CD14-positive monocyte (primary cell): ENCODE data around the gene CNNM1. TPM values are rescaled to one million over a fixed set of nuclear protein-coding genes. Genes with fewer than 3 reads are reported as not detected.

Experiments used
- DNase-seq, 3 donors: peaks; one replicate each; pipeline ENCODE4 v3.0.0-alpha.2; 2011 to 2022
- H2AFZ ChIP-seq: 2 replicates; pipeline ENCODE4 v1.6.0; 2012; ENCODE audit warnings: mild to moderate bottlenecking, low read depth, low read length, inconsistent platforms; ENCODE audit not compliant: insufficient read depth, poor library complexity, severe bottlenecking
- H3K27ac ChIP-seq, 2 donors: 1 replicate in 1 of 2; 2 replicates in 1 of 2; pipeline ENCODE4 v1.5.1; 2012 to 2013; ENCODE audit warnings: low read length in 2 of 2, control low read depth in 1 of 2, inconsistent platforms in 1 of 2, low read depth in 1 of 2, mild to moderate bottlenecking in 1 of 2
- H3K27me3 ChIP-seq, 2 donors: one replicate each; pipeline versions ENCODE4 v1.6.0 to v1.6.1; 2011 to 2013; ENCODE audit warnings: low read length in 2 of 2; ENCODE audit not compliant: control insufficient read depth in 2 of 2, insufficient read depth in 2 of 2
- H3K36me3 ChIP-seq, 2 donors: replicated peaks in 1 of 2; 1 replicate in 1 of 2; 2 replicates in 1 of 2; pipeline versions ENCODE4 v1.5.1 to v1.6.1; 2012 to 2013; ENCODE audit warnings: low read length in 2 of 2, control low read depth in 1 of 2, inconsistent platforms in 1 of 2, mild to moderate bottlenecking in 1 of 2; ENCODE audit not compliant: insufficient read depth in 2 of 2, control insufficient read depth in 1 of 2
- H3K4me1 ChIP-seq, 2 donors: 1 replicate in 1 of 2; 2 replicates in 1 of 2; pipeline versions ENCODE4 v1.5.1 to v1.6.1; 2012 to 2013; ENCODE audit warnings: low read length in 2 of 2, control low read depth in 1 of 2, inconsistent platforms in 1 of 2, mild to moderate bottlenecking in 1 of 2, moderate library complexity in 1 of 2; ENCODE audit not compliant: insufficient read depth in 2 of 2, control insufficient read depth in 1 of 2
- H3K4me2 ChIP-seq: replicated peaks from 2 replicates; pipeline ENCODE3; 2012; ENCODE audit warnings: low read length, moderate library complexity, mild to moderate bottlenecking; ENCODE audit not compliant: poor library complexity, severe bottlenecking; ENCODE audit errors: extremely low read depth
- H3K4me3 ChIP-seq, 3 experiments: fragments of 200-600 bp in 1 of 3; sonication (generic) in 1 of 3; replicated peaks in 1 of 3; 1 replicate in 2 of 3; 2 replicates in 1 of 3; pipeline ENCODE4 v1.5.1; 2011 to 2013; ENCODE audit warnings: low read length in 3 of 3, mild to moderate bottlenecking in 3 of 3, control low read depth in 2 of 3, low read depth in 2 of 3, inconsistent platforms in 1 of 3, moderate library complexity in 1 of 3
- H3K79me2 ChIP-seq: 2 replicates; pipeline ENCODE4 v1.6.0; 2012; ENCODE audit warnings: mild to moderate bottlenecking, control low read depth, inconsistent platforms, low read length, moderate library complexity; ENCODE audit not compliant: insufficient read depth
- H3K9ac ChIP-seq: 2 replicates; pipeline ENCODE4 v1.6.0; 2017; ENCODE audit warnings: low read length, mild to moderate bottlenecking; ENCODE audit not compliant: insufficient read depth, poor library complexity, severe bottlenecking
- H3K9me3 ChIP-seq, 2 donors: replicated peaks in 1 of 2; 1 replicate in 1 of 2; 2 replicates in 1 of 2; pipeline versions ENCODE4 v1.5.1 to v1.6.1; 2012 to 2013; ENCODE audit warnings: low read length in 2 of 2, control low read depth in 1 of 2; ENCODE audit not compliant: control insufficient read depth in 1 of 2, insufficient read depth in 1 of 2
- H4K20me1 ChIP-seq: 2 replicates; pipeline ENCODE4 v1.6.0; 2012; ENCODE audit warnings: mild to moderate bottlenecking, low read length, control low read depth, moderate library complexity; ENCODE audit not compliant: insufficient read depth
- H3K27ac Mint-ChIP-seq, 7 donors: one replicate each; pipeline ENCODE4 v1.8.0; 2020; ENCODE audit warnings: mild to moderate bottlenecking in 7 of 7, mixed read lengths in 7 of 7, moderate library complexity in 6 of 7, inconsistent platforms in 2 of 7
- H3K27me3 Mint-ChIP-seq, 3 donors: one replicate each; pipeline ENCODE4 v1.8.0; 2021 to 2022; ENCODE audit warnings: low read depth in 3 of 3, mild to moderate bottlenecking in 3 of 3, mixed read lengths in 3 of 3, moderate library complexity in 3 of 3, inconsistent platforms in 1 of 3
- H3K36me3 Mint-ChIP-seq, 2 donors: one replicate each; pipeline ENCODE4 v1.8.0; 2020; ENCODE audit warnings: mixed read lengths in 2 of 2, inconsistent platforms in 1 of 2, mild to moderate bottlenecking in 1 of 2
- H3K4me1 Mint-ChIP-seq: one replicate; pipeline ENCODE4 v1.8.0; 2020; ENCODE audit warnings: mild to moderate bottlenecking, mixed read lengths
- H3K4me3 Mint-ChIP-seq, 2 donors: one replicate each; pipeline ENCODE4 v1.8.0; 2020; ENCODE audit warnings: mild to moderate bottlenecking in 2 of 2, mixed read lengths in 2 of 2, moderate library complexity in 1 of 2
- H3K9me3 Mint-ChIP-seq, 7 donors: one replicate each; pipeline ENCODE4 v1.8.0; 2020 to 2022; ENCODE audit warnings: mixed read lengths in 7 of 7, mild to moderate bottlenecking in 6 of 7, moderate library complexity in 6 of 7, inconsistent platforms in 2 of 7
- WGBS: methylation state at CpG from one replicate; pipeline ENCODE4 v1.1.5; 2013; ENCODE audit warnings: missing lambda C conversion rate; ENCODE audit not compliant: insufficient coverage; 5-methylcytosine and 5-hydroxymethylcytosine counted together
- intact Hi-C, 2 donors: fragments of 100-400 bp; cut with micrococcal nuclease; formaldehyde crosslinking; loops; one replicate each; pipeline versions ENCODE4 v1.15.0 to v1.15.1; 2023
- polyA plus RNA-seq, 3 donors: library from polyadenylated mRNA; depleted of rRNA in 1 of 3; unstranded in 2 of 3; stranded (reverse) in 1 of 3; fragments of 300-500 nt in 2 of 3; fragments of >200 nt in 1 of 3; fragmentation: Illumina TruSeq in 2 of 3; gene quantifications; 1 replicate in 2 of 3; 2 replicates in 1 of 3; pipeline ENCODE4 v1.2.3, GENCODE V29; 2012 to 2021
- TF ChIP-seq, protein P1 (sequence below): fragments of 200-600 bp; IDR thresholded peaks from one replicate; pipeline ENCODE4 v1.8.0; 2022; ENCODE audit warnings: antibody characterized with exemption, mild to moderate bottlenecking

CNNM1 gene
- polyA plus RNA-seq, 3 donors: not detected

DNA sequence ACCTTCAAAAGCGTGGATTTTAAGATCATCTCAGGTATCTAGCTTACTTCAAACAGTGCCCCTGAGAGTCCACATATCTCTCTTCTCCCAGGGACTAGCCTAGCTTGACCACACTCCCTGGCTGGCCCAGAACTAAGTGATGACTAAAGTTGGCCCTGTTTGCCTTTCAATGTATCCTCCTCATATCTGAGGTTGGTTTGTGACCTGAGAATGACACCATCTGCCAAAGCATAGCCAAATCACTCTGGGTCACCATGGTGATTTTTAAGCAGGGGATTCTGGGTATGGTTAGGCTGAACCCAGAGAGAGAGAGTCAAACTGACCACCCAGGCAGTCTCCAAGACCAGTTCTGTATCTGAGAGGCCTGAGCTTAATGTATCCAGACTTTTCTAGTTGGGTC lies 16.2 kb downstream of the CNNM1 start:
- H3K27me3 ChIP-seq: no peaks in the 10 kb centered on the region
- no peak overlapping the region for H3K4me2 ChIP-seq
- no peaks in the 10 kb centered on the region for H3K9me3 Mint-ChIP-seq

DNA sequence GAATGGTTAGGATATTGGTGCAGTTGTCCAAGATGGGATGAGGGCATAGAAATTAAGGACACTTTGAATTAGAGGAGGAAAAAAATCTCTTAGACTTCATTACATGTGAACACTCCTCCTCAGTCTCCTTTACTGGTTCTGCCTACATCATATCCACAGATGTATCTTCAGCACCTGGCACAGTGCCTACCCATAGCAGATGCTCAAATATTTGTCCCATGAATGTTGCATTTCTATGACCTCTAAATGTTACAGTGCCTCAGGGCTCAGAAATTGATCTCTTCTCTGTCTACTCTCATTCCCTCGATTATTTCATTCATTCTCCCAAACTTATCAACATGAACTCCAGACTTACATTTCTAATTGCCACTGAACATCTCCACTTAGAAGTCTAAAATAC lies 17.1 kb downstream of the CNNM1 start:
- Histone ChIP-seq H4K20me1 (no peaks in the 10 kb centered on the region), H3K27me3 (no peaks in the 10 kb centered on the region), H3K4me3 (no peak overlapping the region), H3K9ac (no peak overlapping the region), H3K9me3 (no peaks in the 10 kb centered on the region), H3K27ac (no peak overlapping the region), H3K36me3 (no peaks in the 10 kb centered on the region), H3K4me1 (no peaks in the 10 kb centered on the region), H2AFZ (no peak overlapping the region), H3K4me2 (no peak overlapping the region), H3K79me2 (no peaks in the 10 kb centered on the region)
- intact Hi-C loops: no loop called here
- WGBS: 80% methylated on average over 1 of the region's 1 CpG
- Mint-ChIP-seq H3K27ac (no peak overlapping the region), H3K9me3 (no peaks in the 10 kb centered on the region), H3K27me3 (peaks cover 0 to 4% (median 1%) of the 10 kb centered on the region in 3 donors), H3K4me3 (no peak overlapping the region), H3K36me3 (no peaks in the 10 kb centered on the region), H3K4me1 (no peaks in the 10 kb centered on the region)
- TF ChIP-seq, protein P1, sequence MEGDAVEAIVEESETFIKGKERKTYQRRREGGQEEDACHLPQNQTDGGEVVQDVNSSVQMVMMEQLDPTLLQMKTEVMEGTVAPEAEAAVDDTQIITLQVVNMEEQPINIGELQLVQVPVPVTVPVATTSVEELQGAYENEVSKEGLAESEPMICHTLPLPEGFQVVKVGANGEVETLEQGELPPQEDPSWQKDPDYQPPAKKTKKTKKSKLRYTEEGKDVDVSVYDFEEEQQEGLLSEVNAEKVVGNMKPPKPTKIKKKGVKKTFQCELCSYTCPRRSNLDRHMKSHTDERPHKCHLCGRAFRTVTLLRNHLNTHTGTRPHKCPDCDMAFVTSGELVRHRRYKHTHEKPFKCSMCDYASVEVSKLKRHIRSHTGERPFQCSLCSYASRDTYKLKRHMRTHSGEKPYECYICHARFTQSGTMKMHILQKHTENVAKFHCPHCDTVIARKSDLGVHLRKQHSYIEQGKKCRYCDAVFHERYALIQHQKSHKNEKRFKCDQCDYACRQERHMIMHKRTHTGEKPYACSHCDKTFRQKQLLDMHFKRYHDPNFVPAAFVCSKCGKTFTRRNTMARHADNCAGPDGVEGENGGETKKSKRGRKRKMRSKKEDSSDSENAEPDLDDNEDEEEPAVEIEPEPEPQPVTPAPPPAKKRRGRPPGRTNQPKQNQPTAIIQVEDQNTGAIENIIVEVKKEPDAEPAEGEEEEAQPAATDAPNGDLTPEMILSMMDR: no peak
- no peak for DNase-seq

More for the DNA sequence above, 16.2 kb downstream of the CNNM1 start:
- no peak for DNase-seq
- Histone ChIP-seq H3K4me3 (no peak overlapping the region), H3K9me3 (no peaks in the 10 kb centered on the region), H3K36me3 (no peaks in the 10 kb centered on the region), H3K79me2 (no peaks in the 10 kb centered on the region), H4K20me1 (no peaks in the 10 kb centered on the region), H3K27ac (no peak overlapping the region), H2AFZ (no peak overlapping the region), H3K4me1 (no peaks in the 10 kb centered on the region), H3K9ac (no peak overlapping the region)
- Mint-ChIP-seq H3K4me3 (no peak overlapping the region), H3K27me3 (peaks cover 0 to 6% (median 1%) of the 10 kb centered on the region in 3 donors), H3K4me1 (no peaks in the 10 kb centered on the region), H3K27ac (no peak overlapping the region), H3K36me3 (no peaks in the 10 kb centered on the region)
- WGBS: 89% methylated on average over 1 of the region's 1 CpG
- intact Hi-C loops: no loop called here
- TF ChIP-seq, protein P1: no peak
